ENCODE measurements around the gene SSH2. TPM values are rescaled to one million over a fixed set of nuclear protein-coding genes. Genes with fewer than 3 reads are reported as not detected.
A peak's percentile ranks its signal among the peaks of the same experiment; 100 is the strongest.

The SSH2 gene
- total RNA-seq, 4 donors from 2014 or later: 14.7 to 33.6 (median 22.2) TPM

GRCh38 chr17:29796652-29797051, 133.4 kb downstream of the SSH2 start:
- TF ChIP-seq CTCF (IDR thresholded peaks at IDR 0.05) (no peak), POLR2AphosphoS5 (IDR thresholded peaks at IDR 0.05) (no peak), EP300 (IDR thresholded peaks at IDR 0.05) (no peak), POLR2A (IDR thresholded peaks at IDR 0.05) (no peak)
- Histone ChIP-seq H3K27me3 (no peaks in the 10 kb centered on the region), H3K27ac (no peak overlapping the region), H3K9me3 (no peaks in the 10 kb centered on the region), H3K4me3 (no peak overlapping the region), H3K4me1 (no peaks in the 10 kb centered on the region), H3K36me3 (no peaks in the 10 kb centered on the region)
- no peak for DNase-seq (ENCODE audit: low spot score in 2 of 2)
- 96% methylated on average over 2 of the region's 2 CpGs for WGBS

- 69% methylated on average over 5 of the region's 5 CpGs for WGBS
- H3K9me3 ChIP-seq: no peaks in the 10 kb centered on the region
- no peak overlapping the region for H3K4me3 ChIP-seq
- H3K36me3 ChIP-seq: no peaks in the 10 kb centered on the region
- no peak for TF ChIP-seq EP300 (IDR thresholded peaks at IDR 0.05)
- TF ChIP-seq CTCF (IDR thresholded peaks at IDR 0.05): no peak
- no peak for TF ChIP-seq POLR2AphosphoS5 (IDR thresholded peaks at IDR 0.05)
- no peak for TF ChIP-seq POLR2A (IDR thresholded peaks at IDR 0.05)
- no peak for DNase-seq (ENCODE audit: low spot score in 2 of 2)
- no peaks in the 10 kb centered on the region for H3K27me3 ChIP-seq
- no peak overlapping the region for H3K27ac ChIP-seq
- H3K4me1 ChIP-seq: no peaks in the 10 kb centered on the region
Measured at GRCh38 chr17:29793501-29793900, 136.5 kb downstream of the SSH2 start.

- no peak overlapping the region for H3K27ac ChIP-seq
- WGBS: 95% methylated on average over 3 of the region's 3 CpGs
- TF ChIP-seq CTCF (IDR thresholded peaks at IDR 0.05) (no peak), EP300 (IDR thresholded peaks at IDR 0.05) (no peak), POLR2AphosphoS5 (IDR thresholded peaks at IDR 0.05) (no peak), POLR2A (IDR thresholded peaks at IDR 0.05) (no peak)
Measured at GRCh38 chr17:29791336-29792080, 138.5 kb downstream of the SSH2 start.

GRCh38 chr17:29789196-29790170, 140.5 kb downstream of the SSH2 start:
- no peaks in the 10 kb centered on the region for H3K27me3 ChIP-seq
- 80% methylated on average over 4 of the region's 4 CpGs for WGBS
- H3K27ac ChIP-seq: peak overlapping the region; percentile 36
- no peak for TF ChIP-seq POLR2AphosphoS5 (IDR thresholded peaks at IDR 0.05)
- no peaks in the 10 kb centered on the region for H3K9me3 ChIP-seq
- no peak for DNase-seq (ENCODE audit: low spot score in 2 of 2)
- peaks cover 6% of the 10 kb centered on the region for H3K4me1 ChIP-seq
- no peak overlapping the region for H3K4me3 ChIP-seq
- no peaks in the 10 kb centered on the region for H3K36me3 ChIP-seq

More at GRCh38 chr17:29791336-29792080, 138.5 kb downstream of the SSH2 start:
- H3K36me3 ChIP-seq: no peaks in the 10 kb centered on the region
- no peaks in the 10 kb centered on the region for H3K9me3 ChIP-seq
- DNase-seq (ENCODE audit: low spot score in 2 of 2): no peak
- H3K27me3 ChIP-seq: no peaks in the 10 kb centered on the region
- H3K4me1 ChIP-seq: peaks cover 2% of the 10 kb centered on the region
- H3K4me3 ChIP-seq: no peak overlapping the region

DNA sequence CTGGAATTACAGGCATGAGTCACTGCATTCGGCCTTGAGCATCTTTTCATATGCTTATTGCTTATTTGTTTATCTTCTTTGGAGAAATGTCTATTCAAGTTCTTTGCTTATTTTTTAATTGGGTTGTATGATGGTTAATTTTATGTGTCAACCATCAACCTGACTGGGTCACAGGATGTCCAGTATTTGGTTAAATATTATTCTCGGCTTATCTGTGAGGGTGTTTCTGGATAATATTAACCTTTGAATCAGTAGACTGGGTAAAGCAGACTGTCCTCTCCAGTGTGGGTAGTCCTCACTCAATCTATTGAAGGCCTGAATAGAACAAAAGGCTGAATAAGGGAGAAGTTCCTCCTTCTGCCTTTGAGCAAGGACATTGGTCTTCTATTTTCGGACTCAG, 142.0 kb downstream of the SSH2 start:
- H3K36me3 ChIP-seq: no peaks in the 10 kb centered on the region
- 95% methylated on average over 3 of the region's 3 CpGs for WGBS
- H3K9me3 ChIP-seq: no peaks in the 10 kb centered on the region
- DNase-seq (ENCODE audit: low spot score in 2 of 2): no peak
- no peaks in the 10 kb centered on the region for H3K27me3 ChIP-seq
- H3K27ac ChIP-seq: no peak overlapping the region
- H3K4me1 ChIP-seq: peaks cover 6% of the 10 kb centered on the region
- no peak overlapping the region for H3K4me3 ChIP-seq
- TF ChIP-seq EP300 (IDR thresholded peaks at IDR 0.05): no peak
- TF ChIP-seq CTCF (IDR thresholded peaks at IDR 0.05): no peak
- TF ChIP-seq POLR2A (IDR thresholded peaks at IDR 0.05): no peak
- TF ChIP-seq POLR2AphosphoS5 (IDR thresholded peaks at IDR 0.05): no peak
